Measurements from ENCODE around the gene TVP23C. TPM values are rescaled to one million over a fixed set of nuclear protein-coding genes. Genes with fewer than 3 reads are reported as not detected.

TVP23C gene
- total RNA-seq, 2 experiments from 2014 or later: 18.0 to 19.3 TPM

- no peak for DNase-seq
- ChIA-PET POLR2A (no interaction called here), CTCF (no interaction called here)
- Mint-ChIP-seq H3K27me3 (no peaks in the 10 kb centered on the region), H3K9me3 (no peaks in the 10 kb centered on the region), H3K27ac (no peak overlapping the region), H3K4me3 (no peak overlapping the region), H3K4me1 (no peaks in the 10 kb centered on the region), H3K36me3 (ENCODE audit: low read depth) (no peaks in the 10 kb centered on the region)
These were observed 83.6 kb downstream of the TVP23C start for GRCh38 chr17:15479703-15480102.

- no peaks in the 10 kb centered on the region for H3K27me3 Mint-ChIP-seq
- no peaks in the 10 kb centered on the region for H3K4me1 Mint-ChIP-seq
- no peak overlapping the region for H3K27ac Mint-ChIP-seq
- CTCF ChIA-PET: no interaction called here
- POLR2A ChIA-PET: no interaction called here
- no peaks in the 10 kb centered on the region for H3K9me3 Mint-ChIP-seq
- H3K36me3 Mint-ChIP-seq (ENCODE audit: low read depth): peaks cover 3% of the 10 kb centered on the region
- no peak for DNase-seq
- no peak overlapping the region for H3K4me3 Mint-ChIP-seq
These were observed 84.4 kb downstream of the TVP23C start for GRCh38 chr17:15478845-15479244.

- H3K4me3 Mint-ChIP-seq: no peak overlapping the region
- no peaks in the 10 kb centered on the region for H3K4me1 Mint-ChIP-seq
- no peaks in the 10 kb centered on the region for H3K9me3 Mint-ChIP-seq
- no peaks in the 10 kb centered on the region for H3K27me3 Mint-ChIP-seq
- no peak overlapping the region for H3K27ac Mint-ChIP-seq
- no peak for DNase-seq
- peaks cover 3% of the 10 kb centered on the region for H3K36me3 Mint-ChIP-seq (ENCODE audit: low read depth)
- CTCF ChIA-PET: no interaction called here
- POLR2A ChIA-PET: no interaction called here
These were observed 87.5 kb downstream of the TVP23C start for GRCh38 chr17:15475631-15476354.

DNA sequence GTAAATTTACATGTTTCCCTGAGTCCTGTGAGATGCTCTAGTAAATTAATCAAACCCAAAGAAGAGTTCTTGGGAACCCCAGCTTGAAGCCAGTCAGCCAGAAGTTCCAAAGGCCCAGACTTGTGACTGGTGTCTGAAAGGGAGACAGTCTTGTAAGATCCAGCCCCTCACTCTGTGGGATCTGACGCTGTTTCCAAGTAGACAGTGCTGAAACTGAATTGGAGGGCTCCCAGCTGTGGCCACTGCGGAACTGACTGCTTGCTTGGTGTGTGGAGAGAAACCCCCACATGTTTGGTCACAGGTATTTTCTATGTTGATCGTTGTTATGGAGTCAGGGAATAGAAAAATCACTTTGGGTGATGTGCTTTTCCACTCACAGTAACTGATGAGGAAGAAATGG is 90.4 kb downstream of the TVP23C start:
- no peaks in the 10 kb centered on the region for H3K9me3 Mint-ChIP-seq
- ChIA-PET CTCF (no interaction called here), POLR2A (no interaction called here)
- no peaks in the 10 kb centered on the region for H3K4me1 Mint-ChIP-seq
- no peaks in the 10 kb centered on the region for H3K27me3 Mint-ChIP-seq
- H3K27ac Mint-ChIP-seq: no peak overlapping the region
- peaks cover 3% of the 10 kb centered on the region for H3K36me3 Mint-ChIP-seq (ENCODE audit: low read depth)
- H3K4me3 Mint-ChIP-seq: no peak overlapping the region
- no peak for DNase-seq

DNA sequence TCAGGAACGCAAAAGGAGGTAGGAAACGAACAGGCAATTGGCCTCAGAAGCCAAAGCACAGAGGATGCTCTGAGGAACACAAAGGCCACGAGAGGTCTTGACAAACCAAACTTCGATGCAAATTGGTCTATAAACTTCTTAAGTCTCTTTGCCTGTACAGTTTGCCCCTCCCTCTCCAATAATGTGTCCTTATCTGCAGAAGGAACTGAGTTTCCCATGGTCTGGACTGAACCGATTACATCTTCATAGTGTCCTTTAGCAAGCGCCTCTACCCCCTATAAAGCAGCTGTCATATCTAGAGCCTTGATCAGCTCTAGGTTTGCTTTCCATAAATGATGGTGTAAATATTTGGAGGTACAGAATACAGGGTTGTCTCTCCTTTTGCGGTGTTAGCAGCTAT is 92.7 kb downstream of the TVP23C start:
- ChIA-PET CTCF (interaction anchor here (1.5 kb wide), 1 partner anchor 32 kb away, joined by 4 read pairs; no protein-coding TSS in a partner anchor), POLR2A (no interaction called here)
- no peak for DNase-seq

DNA sequence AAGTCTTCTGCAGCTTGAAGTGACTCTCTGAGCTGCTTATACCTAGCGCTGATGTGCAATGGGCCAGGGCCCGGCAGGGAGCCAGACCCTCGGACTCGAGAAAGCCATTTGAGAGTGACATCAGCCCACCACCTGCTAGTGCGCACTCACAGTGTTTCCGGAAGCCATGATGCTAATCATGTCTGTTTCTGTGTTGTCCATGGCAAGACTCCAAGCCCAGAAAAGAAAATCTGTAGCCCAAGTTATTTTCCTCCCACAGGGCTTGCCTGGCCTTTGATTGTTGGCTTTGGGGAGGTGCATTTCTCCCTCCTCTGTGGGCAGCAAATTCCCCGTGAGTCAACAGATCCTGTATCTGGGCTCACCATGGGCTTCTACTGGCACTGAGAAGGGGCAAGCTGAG is 94.0 kb downstream of the TVP23C start:
- no peaks in the 10 kb centered on the region for H3K4me1 Mint-ChIP-seq
- no peaks in the 10 kb centered on the region for H3K27me3 Mint-ChIP-seq

More for the DNA sequence above, 92.7 kb downstream of the TVP23C start:
- no peaks in the 10 kb centered on the region for H3K9me3 Mint-ChIP-seq
- peaks cover 3% of the 10 kb centered on the region for H3K36me3 Mint-ChIP-seq (ENCODE audit: low read depth)
- no peak overlapping the region for H3K27ac Mint-ChIP-seq
- H3K27me3 Mint-ChIP-seq: no peaks in the 10 kb centered on the region
- no peaks in the 10 kb centered on the region for H3K4me1 Mint-ChIP-seq
- H3K4me3 Mint-ChIP-seq: no peak overlapping the region

DNA sequence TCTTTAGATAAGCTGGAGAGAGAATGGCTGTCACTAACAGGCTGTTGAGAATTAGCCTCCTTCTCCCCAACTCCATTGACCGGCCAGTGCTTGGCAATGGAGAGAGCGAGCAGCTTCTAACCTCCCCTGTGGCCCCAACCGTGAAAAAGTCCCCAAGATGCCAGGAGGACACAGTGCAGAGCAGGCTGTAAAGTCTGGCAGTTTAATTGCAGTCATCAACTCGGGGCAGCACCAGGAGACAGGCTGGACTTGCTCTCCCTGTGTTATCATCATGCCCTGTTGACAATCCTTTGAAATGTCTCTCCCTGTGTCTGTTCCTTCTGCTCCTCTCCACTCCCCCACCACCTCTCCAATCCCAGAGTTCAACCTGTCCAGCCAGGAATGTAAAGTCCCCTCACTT is 95.2 kb downstream of the TVP23C start:
- Mint-ChIP-seq H3K27ac (no peak overlapping the region), H3K27me3 (no peaks in the 10 kb centered on the region), H3K4me3 (no peak overlapping the region), H3K36me3 (ENCODE audit: low read depth) (no peaks in the 10 kb centered on the region), H3K9me3 (no peaks in the 10 kb centered on the region), H3K4me1 (no peaks in the 10 kb centered on the region)
- ChIA-PET CTCF (no interaction called here), POLR2A (no interaction called here)
- DNase-seq: no peak

More for the DNA sequence above, 94.0 kb downstream of the TVP23C start:
- DNase-seq: no peak
- ChIA-PET POLR2A (no interaction called here), CTCF (no interaction called here)
- Mint-ChIP-seq H3K36me3 (ENCODE audit: low read depth) (no peaks in the 10 kb centered on the region), H3K9me3 (no peaks in the 10 kb centered on the region), H3K4me3 (no peak overlapping the region), H3K27ac (no peak overlapping the region)

DNA sequence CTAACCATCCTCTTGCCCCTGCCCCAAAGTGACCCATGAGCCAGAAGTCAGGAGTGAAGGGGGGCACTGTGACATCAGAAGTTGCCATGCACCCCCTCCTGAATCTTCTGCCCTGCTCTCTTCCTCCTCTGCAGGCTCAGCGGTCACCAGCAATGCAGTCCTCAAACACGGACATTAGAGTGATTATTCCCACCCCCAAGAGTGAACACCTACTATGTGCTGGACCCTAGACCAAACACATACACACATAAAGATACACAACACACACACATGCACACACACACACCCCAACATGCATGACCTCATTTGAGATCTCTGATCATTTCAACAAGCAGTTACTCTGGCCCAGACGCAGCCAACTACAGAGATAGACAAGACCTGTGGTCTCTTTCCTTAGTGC is 95.7 kb downstream of the TVP23C start, which contains the start of gene CDRT4:
Gene CDRT4, minus strand, starts transcription at position 30 of the 400 bp plus-strand sequence. CDS start 27,383 bp downstream, outside the sequence.
- CTCF ChIA-PET: no interaction called here
- POLR2A ChIA-PET: no interaction called here
- no peak for DNase-seq
- H3K27ac Mint-ChIP-seq: no peak within 1 kb of the TSS
- peaks cover under 1% of the 10 kb centered on the region for H3K9me3 Mint-ChIP-seq
- H3K4me3 Mint-ChIP-seq: no peak within 1 kb of the TSS
- no peaks in the 10 kb centered on the region for H3K27me3 Mint-ChIP-seq
- H3K36me3 Mint-ChIP-seq (ENCODE audit: low read depth): no peaks in the 10 kb centered on the region
- H3K4me1 Mint-ChIP-seq: no peaks in the 10 kb centered on the region

- no peak overlapping the region for H3K4me3 Mint-ChIP-seq
- peaks cover 3% of the 10 kb centered on the region for H3K9me3 Mint-ChIP-seq
- H3K4me1 Mint-ChIP-seq: no peaks in the 10 kb centered on the region
- ChIA-PET POLR2A (no interaction called here), CTCF (no interaction called here)
- H3K36me3 Mint-ChIP-seq (ENCODE audit: low read depth): no peaks in the 10 kb centered on the region
- no peak for DNase-seq
- H3K27ac Mint-ChIP-seq: no peak overlapping the region
- H3K27me3 Mint-ChIP-seq: no peaks in the 10 kb centered on the region
These were observed 97.2 kb downstream of the TVP23C start for GRCh38 chr17:15466131-15466530.

DNA sequence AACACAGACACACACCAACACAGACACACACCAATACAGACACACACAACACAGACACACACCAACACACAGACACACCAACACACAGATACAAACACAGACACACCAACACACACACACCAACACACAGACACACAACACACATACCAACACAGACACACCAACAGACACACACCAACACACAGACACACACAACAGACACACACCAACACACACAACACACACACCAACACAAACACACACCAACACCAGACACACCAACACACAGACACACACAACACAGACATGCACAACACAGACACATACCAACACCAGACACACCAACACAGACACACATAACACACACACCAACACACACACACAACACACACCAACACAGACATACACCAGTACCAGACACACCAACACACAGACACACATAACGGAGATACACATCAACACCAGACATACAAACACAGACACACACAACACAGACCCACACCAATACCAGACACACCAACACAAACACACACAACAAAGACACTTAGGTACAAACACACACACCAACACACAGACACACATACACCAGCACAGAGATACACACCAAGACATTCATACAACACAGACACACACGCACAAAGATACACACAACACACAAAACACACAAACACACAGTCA is 98.1 kb downstream of the TVP23C start:
- POLR2A ChIA-PET: no interaction called here
- no peak overlapping the region for H3K4me3 Mint-ChIP-seq
- no peaks in the 10 kb centered on the region for H3K4me1 Mint-ChIP-seq
- no peak for DNase-seq
- CTCF ChIA-PET: no interaction called here
- peaks cover 3% of the 10 kb centered on the region for H3K9me3 Mint-ChIP-seq
- no peaks in the 10 kb centered on the region for H3K27me3 Mint-ChIP-seq
- H3K27ac Mint-ChIP-seq: no peak overlapping the region
- no peaks in the 10 kb centered on the region for H3K36me3 Mint-ChIP-seq (ENCODE audit: low read depth)

GRCh38 chr17:15464231-15464985 is 98.9 kb downstream of the TVP23C start:
- H3K27ac Mint-ChIP-seq: no peak overlapping the region
- H3K4me3 Mint-ChIP-seq: no peak overlapping the region
- peaks cover 4% of the 10 kb centered on the region for H3K36me3 Mint-ChIP-seq (ENCODE audit: low read depth)
- no peaks in the 10 kb centered on the region for H3K4me1 Mint-ChIP-seq
- no peaks in the 10 kb centered on the region for H3K27me3 Mint-ChIP-seq
- no peak for DNase-seq
- peaks cover 3% of the 10 kb centered on the region for H3K9me3 Mint-ChIP-seq
- POLR2A ChIA-PET: no interaction called here
- CTCF ChIA-PET: no interaction called here

GRCh38 chr17:15462976-15463772 is 100.1 kb downstream of the TVP23C start:
- Mint-ChIP-seq H3K27me3 (no peaks in the 10 kb centered on the region), H3K27ac (no peak overlapping the region), H3K9me3 (peaks cover 3% of the 10 kb centered on the region), H3K4me1 (no peaks in the 10 kb centered on the region), H3K36me3 (ENCODE audit: low read depth) (peaks cover 4% of the 10 kb centered on the region), H3K4me3 (no peak overlapping the region)
- DNase-seq: no peak
- POLR2A ChIA-PET: no interaction called here
- CTCF ChIA-PET: no interaction called here

- H3K4me3 Mint-ChIP-seq: no peak overlapping the region
- H3K27ac Mint-ChIP-seq: no peak overlapping the region
- H3K4me1 Mint-ChIP-seq: no peaks in the 10 kb centered on the region
- DNase-seq: no peak
- H3K9me3 Mint-ChIP-seq: peaks cover 11% of the 10 kb centered on the region
- no peaks in the 10 kb centered on the region for H3K27me3 Mint-ChIP-seq
- CTCF ChIA-PET: no interaction called here
- peaks cover 8% of the 10 kb centered on the region for H3K36me3 Mint-ChIP-seq (ENCODE audit: low read depth)
- POLR2A ChIA-PET: no interaction called here
These were observed 105.6 kb downstream of the TVP23C start for GRCh38 chr17:15457723-15458094.

All from activated CD4-positive, alpha-beta memory T cell treated with anti-CD3 and anti-CD28 coated beads, Interleukin-2, amount 10 ng/mL, durations not matched to agents 7 days and 5 days (primary cell).